ENCODE data around the gene ANKRD66.
"Not testable (repeated sequence)": the region's sequence is repeated elsewhere in the genome, so short reads cannot be mapped to it uniquely, and the experiment has no call there.

ANKRD66 gene

DNA sequence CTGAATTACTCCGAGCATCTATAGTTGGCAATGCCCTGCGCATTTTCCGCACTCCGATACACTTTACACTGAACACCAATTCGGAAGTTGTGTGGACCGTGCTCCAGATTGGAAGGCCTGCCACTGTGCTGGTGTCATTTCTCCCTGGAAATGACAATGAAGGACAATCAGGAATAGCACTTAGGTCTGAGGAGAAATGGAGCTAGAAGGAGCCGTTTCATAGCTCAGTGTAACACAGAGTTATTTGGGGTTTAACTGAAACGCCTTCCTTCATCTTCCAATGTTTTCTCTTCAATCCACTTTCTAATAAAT, 11.1 kb upstream of the ANKRD66 start:
- no peaks in the 10 kb centered on the region for H3K4me1 ChIP-seq (ENCODE audit: control insufficient read depth, insufficient read depth, low read length)
- H3K4me3 ChIP-seq (ENCODE audit: low read length): peak overlapping the region; percentile 67
- peaks cover 4% of the 10 kb centered on the region for H3K27me3 ChIP-seq (ENCODE audit: control insufficient read depth, insufficient read depth, low read length)
- no peaks in the 10 kb centered on the region for H3K36me3 ChIP-seq (ENCODE audit: control insufficient read depth, insufficient read depth, low read length)
- H3K9ac ChIP-seq (ENCODE audit: low read length): no peak overlapping the region
- H3K27ac ChIP-seq (ENCODE audit: low read depth, low read length): no peak overlapping the region

GRCh38 chr6:46736906-46737305, 9.8 kb upstream of the ANKRD66 start:
- no peak overlapping the region for H3K4me3 ChIP-seq (ENCODE audit: low read length)
- H3K36me3 ChIP-seq (ENCODE audit: control insufficient read depth, insufficient read depth, low read length): no peaks in the 10 kb centered on the region
- H3K4me1 ChIP-seq (ENCODE audit: control insufficient read depth, insufficient read depth, low read length): no peaks in the 10 kb centered on the region
- peaks cover 4% of the 10 kb centered on the region for H3K27me3 ChIP-seq (ENCODE audit: control insufficient read depth, insufficient read depth, low read length)
- no peak overlapping the region for H3K9ac ChIP-seq (ENCODE audit: low read length)
- H3K27ac ChIP-seq (ENCODE audit: low read depth, low read length): no peak overlapping the region

GRCh38 chr6:46741482-46741881, 5.3 kb upstream of the ANKRD66 start:
- H3K27me3 ChIP-seq (ENCODE audit: control insufficient read depth, insufficient read depth, low read length): no peaks in the 10 kb centered on the region
- H3K4me1 ChIP-seq (ENCODE audit: control insufficient read depth, insufficient read depth, low read length): no peaks in the 10 kb centered on the region
- H3K27ac ChIP-seq (ENCODE audit: low read depth, low read length): no peak overlapping the region
- no peak overlapping the region for H3K4me3 ChIP-seq (ENCODE audit: low read length)
- H3K9ac ChIP-seq (ENCODE audit: low read length): no peak overlapping the region
- H3K36me3 ChIP-seq (ENCODE audit: control insufficient read depth, insufficient read depth, low read length): no peaks in the 10 kb centered on the region

- Histone ChIP-seq H3K4me1 (ENCODE audit: control insufficient read depth, insufficient read depth, low read length) (no peaks in the 10 kb centered on the region), H3K36me3 (ENCODE audit: control insufficient read depth, insufficient read depth, low read length) (no peaks in the 10 kb centered on the region), H3K27me3 (ENCODE audit: control insufficient read depth, insufficient read depth, low read length) (no peaks in the 10 kb centered on the region), H3K4me3 (ENCODE audit: low read length) (no peak overlapping the region), H3K27ac (ENCODE audit: low read depth, low read length) (no peak overlapping the region), H3K9ac (ENCODE audit: low read length) (no peak overlapping the region)
Observed at GRCh38 chr6:46741910-46742309, 4.8 kb upstream of the ANKRD66 start.

DNA sequence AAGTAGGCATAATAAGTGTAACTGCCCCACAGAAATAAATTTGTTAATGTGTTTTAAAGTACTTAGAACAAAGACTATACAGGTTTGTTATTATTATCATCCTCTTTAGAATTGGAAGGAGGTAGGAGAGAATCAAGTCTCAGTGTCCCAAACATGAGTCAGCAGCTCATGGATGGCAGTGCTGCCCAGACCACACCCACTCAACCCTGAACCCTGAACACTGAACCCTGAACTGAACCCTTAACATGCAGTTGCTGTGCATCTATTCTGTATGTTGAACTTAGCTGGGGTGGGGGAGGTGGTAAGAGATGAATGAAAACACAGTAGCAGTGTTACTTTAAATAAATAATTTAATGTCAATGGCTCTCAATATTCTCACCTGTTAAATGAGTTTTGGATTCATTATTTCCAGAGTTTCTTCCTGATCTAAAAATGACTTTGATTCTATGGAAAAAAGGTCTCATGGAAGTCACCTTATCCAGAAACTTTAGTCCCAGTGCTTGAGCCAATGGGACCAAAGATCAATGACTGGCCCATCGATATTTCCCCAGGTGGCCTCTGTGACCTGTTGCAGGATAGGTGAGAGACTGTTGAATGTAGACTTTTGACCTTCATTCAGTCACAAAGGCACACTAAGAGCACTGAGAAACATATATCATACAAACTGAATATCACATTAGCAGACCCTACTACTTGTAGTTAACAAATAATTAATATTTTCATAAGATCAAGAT, 3.1 kb upstream of the ANKRD66 start:
- Histone ChIP-seq H3K4me3 (ENCODE audit: low read length) (no peak overlapping the region), H3K27me3 (ENCODE audit: control insufficient read depth, insufficient read depth, low read length) (no peaks in the 10 kb centered on the region), H3K36me3 (ENCODE audit: control insufficient read depth, insufficient read depth, low read length) (no peaks in the 10 kb centered on the region), H3K4me1 (ENCODE audit: control insufficient read depth, insufficient read depth, low read length) (no peaks in the 10 kb centered on the region), H3K27ac (ENCODE audit: low read depth, low read length) (no peak overlapping the region), H3K9ac (ENCODE audit: low read length) (no peak overlapping the region)

GRCh38 chr6:46744159-46744725, 2.5 kb upstream of the ANKRD66 start:
- not testable (repeated sequence) for H3K4me3 ChIP-seq (ENCODE audit: low read length); H3K27me3 ChIP-seq (ENCODE audit: control insufficient read depth, insufficient read depth, low read length); H3K9ac ChIP-seq (ENCODE audit: low read length); H3K36me3 ChIP-seq (ENCODE audit: control insufficient read depth, insufficient read depth, low read length); H3K4me1 ChIP-seq (ENCODE audit: control insufficient read depth, insufficient read depth, low read length); H3K27ac ChIP-seq (ENCODE audit: low read depth, low read length)

DNA sequence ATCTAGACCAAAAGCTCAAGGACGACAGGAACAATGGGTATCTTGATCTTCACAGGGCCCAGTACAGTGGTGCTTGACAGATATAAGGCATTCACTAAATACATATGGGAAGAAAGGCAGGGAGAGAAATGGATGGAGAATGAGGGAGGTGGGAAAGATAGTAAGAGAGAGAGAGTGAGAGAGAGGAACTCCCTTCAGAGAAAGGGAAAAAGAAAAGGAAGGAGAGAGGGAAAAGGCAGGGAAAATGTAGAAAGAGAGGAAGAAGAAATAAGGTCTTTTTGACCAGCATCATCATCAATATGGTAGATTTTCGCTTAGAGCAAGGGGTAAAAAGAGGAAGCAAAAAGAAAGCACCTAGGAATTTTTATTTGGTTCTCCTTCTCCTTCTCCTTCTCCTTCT, 760 bp upstream of the ANKRD66 start:
- Histone ChIP-seq H3K4me3 (ENCODE audit: low read length) (no peak overlapping the region), H3K27ac (ENCODE audit: low read depth, low read length) (no peak overlapping the region), H3K36me3 (ENCODE audit: control insufficient read depth, insufficient read depth, low read length) (no peaks in the 10 kb centered on the region), H3K9ac (ENCODE audit: low read length) (no peak overlapping the region), H3K4me1 (ENCODE audit: control insufficient read depth, insufficient read depth, low read length) (no peaks in the 10 kb centered on the region), H3K27me3 (ENCODE audit: control insufficient read depth, insufficient read depth, low read length) (no peaks in the 10 kb centered on the region)

DNA sequence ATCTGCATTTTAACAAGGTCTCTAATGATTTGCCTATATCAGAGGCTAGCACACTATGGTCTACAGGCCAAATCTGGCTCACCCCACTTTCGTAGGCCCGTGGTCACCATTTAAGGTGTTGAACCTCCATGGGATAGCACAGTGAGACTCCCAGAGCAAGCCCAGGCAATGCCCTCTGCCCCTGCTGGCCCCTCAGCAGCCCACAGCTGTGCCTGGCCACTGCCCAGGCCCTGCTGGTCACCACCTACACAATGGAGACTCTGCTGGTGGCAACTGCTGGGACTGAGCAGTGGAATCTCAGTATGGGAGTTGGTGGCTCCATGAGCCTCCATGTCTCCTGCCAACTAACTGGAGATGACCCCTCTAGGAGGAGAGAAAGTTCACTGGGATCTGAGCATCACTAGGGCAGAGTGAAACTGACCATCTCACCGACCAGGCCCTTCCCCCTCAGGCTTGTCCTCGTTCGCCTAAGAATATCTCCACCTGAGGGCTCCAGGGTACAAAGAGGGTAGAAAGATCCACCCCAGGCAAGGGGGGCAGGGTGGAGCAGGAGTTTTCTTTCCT, 2.3 kb downstream of the ANKRD66 start:
- no peaks in the 10 kb centered on the region for H3K36me3 ChIP-seq (ENCODE audit: control insufficient read depth, insufficient read depth, low read length)
- H3K27ac ChIP-seq (ENCODE audit: low read depth, low read length): no peak overlapping the region
- H3K4me3 ChIP-seq (ENCODE audit: low read length): no peak overlapping the region
- no peaks in the 10 kb centered on the region for H3K27me3 ChIP-seq (ENCODE audit: control insufficient read depth, insufficient read depth, low read length)
- H3K9ac ChIP-seq (ENCODE audit: low read length): no peak overlapping the region
- H3K4me1 ChIP-seq (ENCODE audit: control insufficient read depth, insufficient read depth, low read length): no peaks in the 10 kb centered on the region

DNA sequence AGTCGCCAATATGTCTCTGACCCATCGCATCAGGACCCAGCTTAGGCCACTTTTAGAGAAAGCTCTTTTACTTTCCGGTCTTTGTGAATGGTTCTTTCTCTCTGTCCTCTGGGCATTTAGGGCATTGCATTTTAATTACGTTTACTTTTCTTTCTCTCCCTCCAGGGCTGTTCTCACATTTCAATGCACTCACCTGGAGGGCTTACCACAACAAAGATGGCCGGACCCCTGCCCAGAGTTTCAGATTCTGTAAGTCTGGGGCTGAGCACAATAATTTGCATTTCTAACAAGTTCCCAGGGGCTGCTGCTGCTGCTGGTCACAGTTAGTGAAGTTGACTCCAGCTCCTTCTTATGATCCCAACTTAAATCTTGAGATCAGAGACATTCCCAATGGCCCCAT, 3.0 kb downstream of the ANKRD66 start:
- no peak overlapping the region for H3K9ac ChIP-seq (ENCODE audit: low read length)
- no peak overlapping the region for H3K27ac ChIP-seq (ENCODE audit: low read depth, low read length)
- H3K27me3 ChIP-seq (ENCODE audit: control insufficient read depth, insufficient read depth, low read length): no peaks in the 10 kb centered on the region
- no peaks in the 10 kb centered on the region for H3K36me3 ChIP-seq (ENCODE audit: control insufficient read depth, insufficient read depth, low read length)
- H3K4me1 ChIP-seq (ENCODE audit: control insufficient read depth, insufficient read depth, low read length): no peaks in the 10 kb centered on the region
- H3K4me3 ChIP-seq (ENCODE audit: low read length): no peak overlapping the region

GRCh38 chr6:46751658-46752057, 4.9 kb downstream of the ANKRD66 start:
- Histone ChIP-seq H3K36me3 (ENCODE audit: control insufficient read depth, insufficient read depth, low read length) (no peaks in the 10 kb centered on the region), H3K27me3 (ENCODE audit: control insufficient read depth, insufficient read depth, low read length) (no peaks in the 10 kb centered on the region), H3K27ac (ENCODE audit: low read depth, low read length) (no peak overlapping the region), H3K4me1 (ENCODE audit: control insufficient read depth, insufficient read depth, low read length) (no peaks in the 10 kb centered on the region), H3K4me3 (ENCODE audit: low read length) (no peak overlapping the region), H3K9ac (ENCODE audit: low read length) (no peak overlapping the region)

DNA sequence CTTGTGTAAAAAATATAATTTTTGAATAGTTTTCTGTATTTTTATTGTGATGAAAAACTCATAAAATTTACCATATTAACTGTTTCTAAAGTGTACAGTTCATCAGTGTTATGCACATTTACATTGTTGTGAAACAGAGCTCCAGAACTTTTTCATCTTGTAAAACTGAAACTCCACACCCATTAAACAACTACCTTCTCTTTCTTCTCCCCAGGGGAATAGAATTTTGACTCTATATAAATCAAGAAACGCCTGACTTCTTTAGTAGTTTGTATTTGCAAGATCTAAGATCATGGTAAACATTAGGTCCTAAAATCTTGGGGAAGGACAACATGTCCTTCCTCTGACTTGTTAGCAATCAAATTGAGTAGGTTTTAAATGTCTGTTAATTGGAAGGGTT, 9.1 kb downstream of the ANKRD66 start:
- H3K9ac ChIP-seq (ENCODE audit: low read length): no peak overlapping the region
- H3K27me3 ChIP-seq (ENCODE audit: control insufficient read depth, insufficient read depth, low read length): no peaks in the 10 kb centered on the region
- H3K27ac ChIP-seq (ENCODE audit: low read depth, low read length): no peak overlapping the region
- no peak overlapping the region for H3K4me3 ChIP-seq (ENCODE audit: low read length)
- no peaks in the 10 kb centered on the region for H3K36me3 ChIP-seq (ENCODE audit: control insufficient read depth, insufficient read depth, low read length)
- no peaks in the 10 kb centered on the region for H3K4me1 ChIP-seq (ENCODE audit: control insufficient read depth, insufficient read depth, low read length)

- H3K4me3 ChIP-seq (ENCODE audit: low read length): no peak overlapping the region
- no peaks in the 10 kb centered on the region for H3K4me1 ChIP-seq (ENCODE audit: control insufficient read depth, insufficient read depth, low read length)
- no peak overlapping the region for H3K9ac ChIP-seq (ENCODE audit: low read length)
- H3K27me3 ChIP-seq (ENCODE audit: control insufficient read depth, insufficient read depth, low read length): no peaks in the 10 kb centered on the region
- H3K27ac ChIP-seq (ENCODE audit: low read depth, low read length): no peak overlapping the region
- H3K36me3 ChIP-seq (ENCODE audit: control insufficient read depth, insufficient read depth, low read length): no peaks in the 10 kb centered on the region
Observed at GRCh38 chr6:46756469-46757213, 9.9 kb downstream of the ANKRD66 start.

Measured in rectal smooth muscle tissue (tissue), 1 donor.